Activated naive CD4-positive, alpha-beta T cell treated with anti-CD3 and anti-CD28 coated beads, Interleukin-2, amount 50 U/mL, for 16 hours (primary cell): ENCODE results near the gene PI4KA.
"Not testable (repeated sequence)": the region's sequence is repeated elsewhere in the genome, so short reads cannot be mapped to it uniquely, and the experiment has no call there.

Experiments used
- DNase-seq: peaks from one replicate; pipeline ENCODE4 v3.0.0-alpha.2; 2020

PI4KA gene

GRCh38 chr22:20687356-20688172 is 171.0 kb downstream of the PI4KA start:
- DNase-seq: not testable (repeated sequence)

GRCh38 chr22:20685764-20686163 is 172.8 kb downstream of the PI4KA start:
- DNase-seq: not testable (repeated sequence)

DNA sequence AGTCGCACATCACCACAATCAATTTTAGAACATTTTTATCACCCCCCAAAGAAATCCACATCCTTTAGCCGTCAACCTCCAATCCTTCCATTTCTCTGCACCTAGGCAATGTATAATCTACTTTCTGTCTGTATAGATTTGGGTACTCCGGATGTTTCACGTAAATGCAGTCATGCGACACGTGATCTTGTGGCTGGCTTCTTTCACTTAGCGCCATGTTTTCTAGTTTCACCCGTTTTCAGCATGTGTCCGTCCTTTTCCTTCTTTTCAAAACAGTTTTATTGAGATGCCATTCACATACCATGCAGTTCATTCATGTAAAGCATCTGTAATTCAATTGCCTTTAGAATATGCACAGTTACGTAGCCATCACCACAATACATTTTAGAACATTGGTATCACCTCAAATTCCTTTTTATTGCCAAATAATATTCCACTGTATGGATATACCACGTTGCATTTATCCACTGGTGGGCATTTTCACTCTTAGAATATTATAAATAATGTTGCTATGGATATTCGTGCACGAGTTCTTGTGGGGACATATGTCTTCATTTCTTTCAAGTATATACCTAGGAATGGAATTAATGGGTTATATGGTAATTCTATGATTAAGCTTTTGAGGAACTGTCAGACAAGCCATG is 179.7 kb downstream of the PI4KA start:
- DNase-seq: not testable (repeated sequence)

DNA sequence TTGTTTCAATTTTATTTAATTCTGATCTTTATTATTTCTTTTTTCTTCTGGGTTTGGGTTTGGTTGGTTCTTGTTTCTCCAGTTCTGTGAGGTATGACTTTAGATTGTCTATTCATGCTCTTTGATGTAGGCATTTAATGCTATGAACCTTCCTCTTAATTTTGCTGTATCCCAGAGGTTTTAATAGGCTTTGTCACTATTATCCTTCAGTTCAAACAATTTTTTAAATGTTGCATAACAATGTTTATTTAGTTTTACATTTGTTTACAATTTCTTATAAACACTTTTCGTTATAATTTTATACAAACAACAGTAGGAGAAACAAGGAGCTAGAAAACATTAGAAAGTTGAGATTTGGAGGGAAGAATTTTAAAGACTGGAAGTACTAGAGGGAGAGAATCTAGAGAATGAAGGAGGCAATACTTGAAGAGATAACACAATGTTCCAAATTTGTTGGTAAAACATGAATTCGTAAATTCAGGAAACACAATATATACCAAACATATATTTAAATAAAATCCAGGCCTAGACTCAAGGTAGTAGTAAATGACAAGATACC is 180.8 kb downstream of the PI4KA start:
- no peak for DNase-seq

GRCh38 chr22:20675613-20676012 is 183.0 kb downstream of the PI4KA start:
- DNase-seq: not testable (repeated sequence)

DNA sequence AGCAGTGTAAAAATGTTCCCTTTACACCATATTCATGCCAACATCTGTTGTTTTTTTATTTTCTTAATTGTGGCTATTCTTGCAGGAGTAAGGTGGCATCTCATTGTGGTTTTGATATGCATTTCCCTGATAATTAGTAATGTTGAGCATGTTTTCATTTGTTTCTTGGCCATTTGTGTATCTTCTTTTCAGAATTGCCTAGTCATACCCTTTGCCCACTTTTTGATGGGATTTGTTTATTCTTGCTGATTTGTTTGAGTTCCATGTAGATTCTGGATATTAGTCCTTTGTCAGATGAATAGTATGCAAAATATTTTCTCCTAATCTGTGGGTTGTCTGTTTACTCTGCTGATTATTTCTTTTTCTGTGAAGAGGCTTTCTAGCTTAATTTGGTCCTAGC is 183.6 kb downstream of the PI4KA start:
- no peak for DNase-seq

- DNase-seq: no peak
Measured at GRCh38 chr22:20673295-20674195, 185.1 kb downstream of the PI4KA start.

GRCh38 chr22:20672732-20673131 is 185.9 kb downstream of the PI4KA start:
- DNase-seq: no peak

- DNase-seq: no peak
Measured at GRCh38 chr22:20672082-20672424, 186.6 kb downstream of the PI4KA start.

DNA sequence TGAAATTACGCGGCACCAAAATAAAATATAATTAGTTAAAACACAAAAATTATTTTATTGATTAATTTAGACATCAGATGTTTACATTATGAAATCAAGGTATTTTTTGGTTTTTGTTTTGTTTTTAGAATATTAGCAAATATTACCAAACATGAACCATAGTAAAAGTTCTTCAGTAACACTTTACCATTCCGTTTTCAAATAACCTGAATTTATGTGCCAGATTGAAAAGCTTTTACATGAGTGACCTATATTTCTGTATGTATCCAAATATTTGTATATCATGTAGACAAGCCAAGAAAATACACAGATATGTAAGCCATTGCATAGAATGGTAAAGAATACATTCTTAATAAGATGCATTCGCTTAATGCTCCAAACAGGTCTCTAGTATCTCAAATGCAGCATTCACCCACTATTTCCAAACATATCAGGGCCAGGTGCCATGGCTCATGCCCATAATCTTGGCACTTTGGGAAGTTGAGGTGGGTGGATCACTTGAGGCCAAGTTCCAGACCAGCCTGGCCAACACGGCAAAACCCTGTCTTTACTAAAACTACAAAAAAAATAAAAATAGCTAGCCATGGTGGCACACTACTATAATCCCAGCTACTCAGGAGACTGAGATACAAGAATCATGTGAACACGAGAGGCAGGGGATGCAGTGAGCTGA is 187.1 kb downstream of the PI4KA start:
- DNase-seq: no peak

GRCh38 chr22:20670457-20671261 is 188.0 kb downstream of the PI4KA start:
- DNase-seq: not testable (repeated sequence)

DNA sequence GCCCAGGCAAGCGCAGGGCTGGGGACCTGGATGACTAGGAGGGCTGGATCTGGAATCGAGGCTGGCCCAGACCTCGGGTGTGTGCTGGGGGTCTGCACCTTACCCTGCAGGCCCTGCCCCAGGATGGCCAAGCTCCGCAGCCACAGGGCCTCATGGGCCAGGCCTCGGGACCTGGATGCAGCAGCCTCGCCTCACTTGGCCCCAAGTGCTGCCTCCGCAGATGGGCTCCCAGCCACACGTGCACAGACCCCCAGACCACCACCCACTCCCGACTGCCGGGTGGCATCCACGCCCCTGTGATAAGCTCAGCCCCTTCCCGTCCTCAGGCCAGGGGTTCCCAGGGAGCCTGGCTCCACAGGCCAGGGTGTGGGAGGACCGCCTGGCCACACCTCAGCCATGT is 188.7 kb downstream of the PI4KA start:
- not testable (repeated sequence) for DNase-seq

GRCh38 chr22:20669471-20669870 is 189.1 kb downstream of the PI4KA start:
- not testable (repeated sequence) for DNase-seq

- DNase-seq: not testable (repeated sequence)
Measured at GRCh38 chr22:20668769-20669168, 189.8 kb downstream of the PI4KA start.

- not testable (repeated sequence) for DNase-seq
Measured at GRCh38 chr22:20668226-20668625, 190.4 kb downstream of the PI4KA start.

- not testable (repeated sequence) for DNase-seq
Measured at GRCh38 chr22:20667548-20667947, 191.1 kb downstream of the PI4KA start.

GRCh38 chr22:20666560-20666959 is 192.1 kb downstream of the PI4KA start:
- DNase-seq: no peak

DNA sequence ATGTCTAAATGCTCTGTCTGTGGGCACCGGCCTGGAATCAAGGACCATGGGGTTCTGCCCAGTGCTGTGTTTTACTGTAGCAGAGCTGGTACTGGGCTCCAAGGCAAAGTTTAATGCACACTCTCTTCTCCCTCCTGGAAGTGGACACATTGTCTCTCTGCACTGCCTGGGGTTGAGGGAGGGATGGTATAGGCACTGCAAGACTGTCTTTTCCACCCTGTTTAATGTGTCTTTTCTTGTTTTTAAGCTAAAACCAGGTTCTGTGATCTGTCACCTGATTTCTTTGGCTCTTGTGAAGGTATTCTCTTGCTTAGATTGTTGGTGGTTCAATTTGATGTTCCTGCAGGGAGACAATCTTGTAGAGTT is 194.0 kb downstream of the PI4KA start:
- no peak for DNase-seq

DNA sequence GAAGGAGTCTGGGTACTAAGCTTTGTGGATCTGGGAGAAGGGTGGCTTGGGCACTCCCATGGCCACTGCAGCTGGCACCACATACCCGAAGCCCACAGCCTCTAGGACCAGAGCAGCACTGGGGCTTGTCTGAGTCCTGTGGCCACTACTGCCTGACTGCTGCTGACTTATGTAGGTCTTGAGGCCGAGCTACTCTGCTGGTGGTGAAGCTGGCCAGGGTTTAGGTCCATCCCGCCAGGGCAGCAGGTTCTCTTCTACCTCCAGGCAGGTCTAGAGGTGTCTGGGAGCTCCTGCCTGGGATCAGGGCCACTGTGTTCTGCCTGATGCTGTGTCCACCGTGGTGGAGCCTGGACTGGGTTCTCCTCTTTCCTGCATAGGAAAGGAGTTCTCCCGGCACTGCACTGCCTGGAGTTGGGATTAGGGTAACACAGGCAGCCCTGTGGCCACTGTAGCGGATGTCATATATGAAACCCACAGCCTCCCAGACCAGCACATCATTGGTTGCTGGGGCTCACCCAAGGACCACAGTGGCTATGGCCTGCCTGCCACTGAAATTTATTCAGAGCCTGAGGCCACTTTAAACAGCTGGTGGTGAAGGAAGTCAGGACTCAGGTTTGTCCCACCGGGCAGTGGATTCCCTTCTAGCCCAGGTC is 194.5 kb downstream of the PI4KA start:
- no peak for DNase-seq

DNA sequence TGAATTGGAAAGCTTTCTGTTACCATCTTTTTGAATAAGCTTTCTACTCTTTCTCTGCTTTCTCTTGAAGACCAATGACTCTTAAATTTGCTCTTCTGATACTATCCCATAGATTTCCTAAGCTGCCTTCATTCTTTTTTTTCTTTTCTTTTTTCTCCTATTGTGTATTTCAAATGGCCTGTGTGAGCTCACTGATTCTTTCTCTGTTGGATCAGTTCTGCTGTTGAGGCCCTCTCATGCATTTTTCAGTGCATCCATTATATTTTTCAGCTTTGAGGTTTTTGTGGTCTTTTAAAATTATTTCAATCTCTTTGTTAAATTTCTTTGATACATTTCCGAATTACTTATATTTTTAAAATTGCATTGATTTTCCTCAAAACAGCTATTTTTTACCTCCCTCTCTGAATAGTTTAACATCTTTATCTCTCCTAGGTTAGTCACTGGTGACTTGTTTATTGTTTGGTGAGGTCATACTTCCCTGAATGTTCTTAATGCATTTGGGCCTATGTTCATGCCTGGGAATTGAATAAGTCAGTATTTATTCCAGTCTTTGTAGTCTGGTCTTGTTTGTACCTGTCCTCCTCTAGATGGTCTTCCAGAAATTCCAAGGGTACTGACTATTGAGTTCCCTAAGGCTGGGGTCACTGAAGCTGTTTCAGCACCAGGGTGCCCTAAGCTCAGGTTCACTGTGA is 195.3 kb downstream of the PI4KA start:
- DNase-seq: no peak
